Natural killer cell (primary cell): ENCODE measurements around the gene CORO2B. TPM values are rescaled to one million over a fixed set of nuclear protein-coding genes. Genes with fewer than 3 reads are reported as not detected.

Source experiments
- ATAC-seq, 3 donors: fragments of 150-1000 bp in 2 of 3; fragments of 200-7000 bp in 1 of 3; cut with Tn5 transposase; 1 replicate in 1 of 3; 2 replicates in 2 of 3; pipeline ENCODE4 v1.10.0; 2021; ENCODE audit warnings: mild to moderate bottlenecking in 2 of 3, moderate library complexity in 2 of 3
- DNase-seq, 2 donors: peaks; one replicate each; pipeline versions ENCODE4 v3.0.0 to v3.0.0-alpha.2; 2013 to 2021; ENCODE audit warnings: mixed read lengths in 1 of 2
- H3K27ac ChIP-seq: one replicate; pipeline ENCODE4 v1.5.1; 2013; ENCODE audit warnings: mild to moderate bottlenecking, low read length
- H3K27me3 ChIP-seq: one replicate; pipeline ENCODE4 v1.6.1; 2013; ENCODE audit warnings: low read length; ENCODE audit not compliant: control insufficient read depth, insufficient read depth
- H3K36me3 ChIP-seq: one replicate; pipeline ENCODE4 v1.6.1; 2013; ENCODE audit warnings: low read length; ENCODE audit not compliant: control insufficient read depth, insufficient read depth
- H3K4me1 ChIP-seq: one replicate; pipeline ENCODE4 v1.6.1; 2013; ENCODE audit warnings: low read length; ENCODE audit not compliant: control insufficient read depth, insufficient read depth
- H3K4me3 ChIP-seq: one replicate; pipeline ENCODE4 v1.5.1; 2013; ENCODE audit warnings: low read length
- H3K9me3 ChIP-seq: one replicate; pipeline ENCODE4 v1.6.1; 2013; ENCODE audit warnings: low read length; ENCODE audit not compliant: control insufficient read depth, insufficient read depth
- H3K27ac Mint-ChIP-seq, 2 donors: one replicate each; pipeline ENCODE4 v1.8.0; 2022; ENCODE audit warnings: mild to moderate bottlenecking in 2 of 2, mixed read lengths in 2 of 2, moderate library complexity in 1 of 2
- H3K27me3 Mint-ChIP-seq, 2 donors: one replicate each; pipeline ENCODE4 v1.8.0; 2022; ENCODE audit warnings: low read depth in 2 of 2, mixed read lengths in 2 of 2
- H3K36me3 Mint-ChIP-seq: one replicate; pipeline ENCODE4 v1.8.0; 2022; ENCODE audit warnings: mixed read lengths
- H3K4me1 Mint-ChIP-seq, 2 donors: one replicate each; pipeline ENCODE4 v1.8.0; 2022; ENCODE audit warnings: mixed read lengths in 2 of 2
- H3K4me3 Mint-ChIP-seq: one replicate; pipeline ENCODE4 v1.8.0; 2022; ENCODE audit warnings: mild to moderate bottlenecking, moderate library complexity, mixed read lengths
- H3K9me3 Mint-ChIP-seq, 2 donors: one replicate each; pipeline ENCODE4 v1.8.0; 2022; ENCODE audit warnings: mixed read lengths in 2 of 2
- CTCF ChIP-seq: fragments of 200-600 bp; IDR thresholded peaks from one replicate; pipeline ENCODE4 v1.8.0; 2022; ENCODE audit warnings: antibody characterized with exemption
- WGBS: methylation state at CpG from one replicate; pipeline ENCODE4 v1.1.7; 2013; ENCODE audit warnings: missing lambda C conversion rate; ENCODE audit not compliant: insufficient coverage; 5-methylcytosine and 5-hydroxymethylcytosine counted together
- intact Hi-C: fragments of 100-400 bp; cut with micrococcal nuclease; formaldehyde crosslinking; loops from one replicate; pipeline ENCODE4 v1.14.2; 2022
- total RNA-seq, 4 donors: library from RNA; stranded (reverse); fragments of 120-200 nt in 1 of 4; gene quantifications; one replicate each; pipeline versions ENCODE4 v1.2.3 to v1.2.4, GENCODE V29; 2013 to 2022

CORO2B gene
- total RNA-seq, 3 donors from 2014 or later (not counting 1 experiment from before 2014, with no cell fraction given), result 0.13 TPM; not detected in 2

GRCh38 chr15:68725736-68726135 lies 146.9 kb downstream of the CORO2B start:
- Mint-ChIP-seq H3K4me3 (no peak overlapping the region), H3K36me3 (no peaks in the 10 kb centered on the region), H3K27me3 (peaks cover 5 to 8% of the 10 kb centered on the region in 2 donors), H3K27ac (no peak overlapping the region), H3K9me3 (no peaks in the 10 kb centered on the region), H3K4me1 (no peaks in the 10 kb centered on the region)
- no peak for ATAC-seq
- DNase-seq, result no peak
- Histone ChIP-seq H3K4me3 (no peak overlapping the region), H3K27me3 (no peaks in the 10 kb centered on the region), H3K9me3 (no peaks in the 10 kb centered on the region), H3K27ac (no peak overlapping the region), H3K4me1 (no peaks in the 10 kb centered on the region), H3K36me3 (no peaks in the 10 kb centered on the region)
- intact Hi-C loops, result no loop called here
- no peak for TF ChIP-seq CTCF
- 44% methylated on average over 14 of the region's 14 CpGs for WGBS

GRCh38 chr15:68726246-68726645 lies 147.5 kb downstream of the CORO2B start:
- WGBS, result 90% methylated on average over 9 of the region's 9 CpGs
- H3K27ac ChIP-seq, result no peak overlapping the region

GRCh38 chr15:68729789-68730411 lies 151.1 kb downstream of the CORO2B start:
- H3K9me3 Mint-ChIP-seq, result no peaks in the 10 kb centered on the region
- WGBS, result 63% methylated on average over 4 of the region's 8 CpGs
- no peak for ATAC-seq
- no peaks in the 10 kb centered on the region for H3K27me3 ChIP-seq
- intact Hi-C loops, result loop anchor here (1.0 kb wide), 2 partner anchors 99 to 145 kb away; no protein-coding TSS in a partner anchor
- TF ChIP-seq CTCF, result no peak
- H3K4me3 Mint-ChIP-seq, result no peak overlapping the region
- no peak for DNase-seq
- no peak overlapping the region for H3K4me3 ChIP-seq
- H3K4me1 ChIP-seq, result no peaks in the 10 kb centered on the region
- no peaks in the 10 kb centered on the region for H3K36me3 Mint-ChIP-seq
- peaks cover 0 to 6% of the 10 kb centered on the region in 2 donors for H3K4me1 Mint-ChIP-seq
- no peaks in the 10 kb centered on the region for H3K36me3 ChIP-seq
- H3K9me3 ChIP-seq, result no peaks in the 10 kb centered on the region
- no peak overlapping the region for H3K27ac Mint-ChIP-seq
- no peak overlapping the region for H3K27ac ChIP-seq
- peaks cover 5 to 8% of the 10 kb centered on the region in 2 donors for H3K27me3 Mint-ChIP-seq

More at GRCh38 chr15:68726246-68726645, 147.5 kb downstream of the CORO2B start:
- no peak for TF ChIP-seq CTCF
- no peaks in the 10 kb centered on the region for H3K9me3 ChIP-seq
- no peak overlapping the region for H3K4me3 ChIP-seq
- intact Hi-C loops, result no loop called here
- no peaks in the 10 kb centered on the region for H3K4me1 ChIP-seq
- no peaks in the 10 kb centered on the region for H3K36me3 Mint-ChIP-seq
- H3K27ac Mint-ChIP-seq, result no peak overlapping the region
- no peak overlapping the region for H3K4me3 Mint-ChIP-seq
- no peaks in the 10 kb centered on the region for H3K4me1 Mint-ChIP-seq
- H3K27me3 Mint-ChIP-seq, result peaks cover 5 to 8% of the 10 kb centered on the region in 2 donors
- no peak for ATAC-seq
- no peak for DNase-seq
- H3K9me3 Mint-ChIP-seq, result no peaks in the 10 kb centered on the region
- no peaks in the 10 kb centered on the region for H3K27me3 ChIP-seq
- no peaks in the 10 kb centered on the region for H3K36me3 ChIP-seq
